Epithelial cell of esophagus (primary cell): ENCODE data around the gene HYCC2.
A peak's percentile ranks its signal among the peaks of the same experiment; 100 is the strongest.

Source experiments
- DNase-seq: peaks from one replicate; pipeline ENCODE4 v3.0.0; 2010; ENCODE audit warnings: low read depth
- H3K4me3 ChIP-seq: 2 replicates; pipeline ENCODE4 v1.5.1; 2011; ENCODE audit warnings: mild to moderate bottlenecking, low read length, control low read depth
- TF ChIP-seq, protein P1 (sequence below): IDR thresholded peaks from 2 replicates; pipeline ENCODE4 v1.5.1; 2011; ENCODE audit warnings: low read depth, mild to moderate bottlenecking, low read length, control low read depth, inconsistent platforms; ENCODE audit not compliant: insufficient read depth; ENCODE audit errors: missing control alignments

Gene HYCC2

DNA sequence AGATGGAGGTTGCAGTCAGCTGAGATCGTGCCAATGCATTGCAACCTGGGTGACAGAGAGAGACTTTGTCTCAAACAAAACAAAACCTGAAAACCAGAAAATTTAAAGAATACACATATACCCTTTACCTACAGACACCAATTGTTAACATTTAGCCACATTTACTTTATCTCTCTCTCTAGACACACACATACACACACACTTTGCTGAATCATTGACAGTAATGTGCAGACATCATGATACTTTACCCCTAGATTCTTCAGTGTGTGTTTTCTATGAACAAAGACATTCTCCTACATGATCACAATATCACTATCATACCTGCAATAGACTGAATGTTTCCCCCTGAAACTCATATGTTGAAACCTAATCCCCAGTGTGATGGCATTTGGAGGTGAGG lies 34.3 kb upstream of the HYCC2 start:
- DNase-seq: no peak
- TF ChIP-seq, protein P1, sequence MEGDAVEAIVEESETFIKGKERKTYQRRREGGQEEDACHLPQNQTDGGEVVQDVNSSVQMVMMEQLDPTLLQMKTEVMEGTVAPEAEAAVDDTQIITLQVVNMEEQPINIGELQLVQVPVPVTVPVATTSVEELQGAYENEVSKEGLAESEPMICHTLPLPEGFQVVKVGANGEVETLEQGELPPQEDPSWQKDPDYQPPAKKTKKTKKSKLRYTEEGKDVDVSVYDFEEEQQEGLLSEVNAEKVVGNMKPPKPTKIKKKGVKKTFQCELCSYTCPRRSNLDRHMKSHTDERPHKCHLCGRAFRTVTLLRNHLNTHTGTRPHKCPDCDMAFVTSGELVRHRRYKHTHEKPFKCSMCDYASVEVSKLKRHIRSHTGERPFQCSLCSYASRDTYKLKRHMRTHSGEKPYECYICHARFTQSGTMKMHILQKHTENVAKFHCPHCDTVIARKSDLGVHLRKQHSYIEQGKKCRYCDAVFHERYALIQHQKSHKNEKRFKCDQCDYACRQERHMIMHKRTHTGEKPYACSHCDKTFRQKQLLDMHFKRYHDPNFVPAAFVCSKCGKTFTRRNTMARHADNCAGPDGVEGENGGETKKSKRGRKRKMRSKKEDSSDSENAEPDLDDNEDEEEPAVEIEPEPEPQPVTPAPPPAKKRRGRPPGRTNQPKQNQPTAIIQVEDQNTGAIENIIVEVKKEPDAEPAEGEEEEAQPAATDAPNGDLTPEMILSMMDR: no peak
- no peak overlapping the region for H3K4me3 ChIP-seq

- TF ChIP-seq, protein P1: no peak
- no peak overlapping the region for H3K4me3 ChIP-seq
- no peak for DNase-seq
These were observed 29.0 kb upstream of the HYCC2 start for GRCh38 chr2:201100497-201100896.

DNA sequence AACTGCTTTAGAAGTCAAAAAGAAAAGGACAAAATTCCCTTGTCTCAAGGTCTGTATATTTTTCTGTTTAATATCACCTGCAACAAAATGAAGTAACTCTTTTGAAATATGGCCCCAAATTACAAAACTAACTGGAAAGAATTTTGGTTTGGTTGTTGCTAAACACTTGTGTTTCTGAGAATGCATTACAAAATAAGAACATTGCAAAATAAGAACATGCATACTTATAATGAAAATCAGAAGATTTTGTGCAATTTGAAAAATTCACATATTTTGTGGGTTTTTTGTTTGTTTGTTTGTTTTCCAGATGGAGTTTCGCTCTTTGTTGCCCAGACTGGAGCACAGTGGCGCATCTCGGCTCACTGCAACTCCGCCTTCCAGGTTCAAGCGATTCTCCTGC lies 22.1 kb upstream of the HYCC2 start:
- TF ChIP-seq, protein P1: no peak
- H3K4me3 ChIP-seq: no peak overlapping the region
- DNase-seq: no peak

DNA sequence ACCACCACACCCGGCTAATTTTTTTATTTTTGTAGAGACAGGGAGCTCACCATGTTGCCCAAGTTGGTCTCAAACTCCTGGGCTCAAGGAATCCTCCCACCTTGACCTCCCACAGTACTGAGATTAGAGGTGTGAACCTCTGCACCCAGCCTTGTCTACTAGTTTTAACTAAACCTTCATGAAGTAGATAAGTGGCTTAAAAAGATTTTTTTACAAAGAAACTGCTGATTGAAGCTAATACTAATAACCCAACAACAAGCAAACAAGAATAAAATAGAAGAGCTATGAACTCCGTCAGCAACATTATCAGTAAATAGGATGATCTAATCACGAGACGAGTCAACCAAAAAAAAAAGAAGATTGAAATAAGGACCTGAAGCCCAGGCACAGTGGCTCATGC lies 19.1 kb upstream of the HYCC2 start:
- TF ChIP-seq, protein P1: no peak
- no peak overlapping the region for H3K4me3 ChIP-seq
- DNase-seq: no peak

DNA sequence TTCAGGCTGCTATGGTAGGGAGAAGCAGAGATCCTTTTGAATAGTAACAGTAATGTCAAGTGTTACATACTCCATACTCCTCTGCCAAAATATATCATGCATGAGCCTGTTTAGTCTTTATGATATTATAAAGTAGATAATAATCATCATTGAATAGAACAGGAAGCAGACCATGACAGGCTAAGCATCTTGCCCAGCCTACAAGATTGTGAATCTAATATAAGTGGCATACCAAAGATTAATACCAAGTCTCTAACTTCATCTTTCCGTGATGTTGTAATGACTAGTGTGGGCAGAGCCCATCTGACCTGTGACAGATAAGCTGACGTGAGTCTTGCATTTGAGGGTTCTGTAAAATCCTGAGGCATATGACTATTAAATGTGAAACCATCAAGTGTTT lies 13.4 kb upstream of the HYCC2 start:
- TF ChIP-seq, protein P1: no peak
- no peak overlapping the region for H3K4me3 ChIP-seq
- no peak for DNase-seq

GRCh38 chr2:201074996-201075395 lies 3.5 kb upstream of the HYCC2 start:
- DNase-seq: no peak
- TF ChIP-seq, protein P1: no peak

DNA sequence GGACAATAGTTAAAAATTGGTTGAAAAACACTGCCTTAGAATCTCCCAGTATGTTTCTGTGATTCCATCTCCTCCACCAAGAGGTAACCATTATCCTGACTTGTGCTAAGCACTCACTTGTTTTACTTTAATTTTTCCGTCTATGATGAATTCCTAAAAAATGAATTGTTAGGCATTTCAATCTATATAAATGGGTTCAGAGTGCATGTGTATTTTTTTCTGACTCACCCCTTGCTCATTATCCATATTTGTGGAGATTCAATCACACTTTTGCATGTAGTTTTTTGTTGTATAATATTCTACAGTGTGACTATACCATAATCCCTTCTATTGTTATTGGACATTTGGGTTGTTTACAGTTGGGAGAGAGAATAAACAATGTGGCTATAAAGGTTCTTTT lies 1.6 kb upstream of the HYCC2 start:
- H3K4me3 ChIP-seq: peak overlapping the region; percentile 91

More at GRCh38 chr2:201074996-201075395, 3.5 kb upstream of the HYCC2 start:
- H3K4me3 ChIP-seq: no peak overlapping the region

More for the DNA sequence above, 1.6 kb upstream of the HYCC2 start:
- TF ChIP-seq, protein P1: no peak
- DNase-seq: peak; percentile 13
